GM18861 (cell line): ENCODE measurements around the gene LACTBL1.

Source experiments
- ATAC-seq: cut with Tn5 transposase; IDR thresholded peaks from one replicate; pipeline ENCODE4 v1.9.1; 2021; ENCODE audit not compliant: unreplicated experiment

The LACTBL1 gene

DNA sequence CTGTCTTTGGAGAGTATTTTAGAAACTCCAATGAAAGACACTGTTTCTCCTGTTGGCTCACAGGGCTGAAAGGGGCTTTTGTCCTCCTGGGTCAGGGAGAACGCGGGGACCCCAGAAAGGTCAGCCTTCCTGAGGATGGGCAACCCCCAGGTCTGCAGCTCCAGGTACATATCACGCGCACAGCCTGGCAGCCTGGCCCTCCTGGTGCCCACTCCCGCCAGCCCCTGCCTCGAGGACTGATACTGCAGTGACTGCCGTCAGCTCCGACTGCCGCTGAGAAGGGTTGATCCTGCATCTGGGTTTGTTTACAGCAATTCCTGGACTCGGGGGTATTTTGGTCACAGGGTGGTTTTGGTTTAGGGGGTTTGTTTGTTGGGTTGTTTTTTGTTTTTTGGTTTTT is 58.5 kb downstream of the LACTBL1 start:
- ATAC-seq, result no peak

DNA sequence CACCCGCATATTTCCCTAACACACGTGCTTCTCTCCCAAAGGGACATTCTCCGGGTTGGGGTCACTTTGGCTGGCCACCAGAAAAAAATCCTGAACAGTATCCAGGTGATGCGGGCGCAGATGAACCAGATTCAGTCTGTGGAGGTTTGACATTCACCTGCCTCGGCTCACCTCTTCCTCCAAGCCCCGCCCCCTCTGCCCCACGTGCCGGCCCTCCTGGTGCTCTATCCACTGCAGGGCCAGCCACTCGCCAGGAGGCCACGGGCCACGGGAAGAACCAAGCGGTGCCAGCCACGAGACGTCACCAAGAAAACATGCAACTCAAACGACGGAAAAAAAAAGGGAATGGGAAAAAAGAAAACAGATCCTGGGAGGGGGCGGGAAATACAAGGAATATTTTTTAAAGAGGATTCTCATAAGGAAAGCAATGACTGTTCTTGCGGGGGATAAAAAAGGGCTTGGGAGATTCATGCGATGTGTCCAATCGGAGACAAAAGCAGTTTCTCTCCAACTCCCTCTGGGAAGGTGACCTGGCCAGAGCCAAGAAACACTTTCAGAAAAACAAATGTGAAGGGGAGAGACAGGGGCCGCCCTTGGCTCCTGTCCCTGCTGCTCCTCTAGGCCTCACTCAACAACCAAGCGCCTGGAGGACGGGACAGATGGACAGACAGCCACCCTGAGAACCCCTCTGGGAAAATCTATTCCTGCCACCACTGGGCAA is 59.1 kb downstream of the LACTBL1 start:
- ATAC-seq, result no peak

DNA sequence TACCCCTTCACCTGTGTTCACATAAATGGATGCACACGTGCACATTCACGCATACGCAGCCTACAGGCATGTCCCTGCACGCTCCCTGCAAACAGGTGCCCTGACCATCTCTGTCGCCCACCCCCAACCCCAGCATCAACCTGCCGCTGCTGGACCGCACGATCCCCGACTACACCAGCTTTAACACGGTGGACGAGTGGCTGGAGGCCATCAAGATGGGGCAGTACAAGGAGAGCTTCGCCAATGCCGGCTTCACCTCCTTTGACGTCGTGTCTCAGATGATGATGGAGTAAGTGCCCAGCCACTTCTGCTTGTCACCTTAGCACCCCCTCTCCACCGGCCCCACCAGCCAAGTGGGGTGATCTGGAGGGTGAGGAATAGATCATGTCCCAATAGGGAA is 60.4 kb downstream of the LACTBL1 start:
- no peak for ATAC-seq

DNA sequence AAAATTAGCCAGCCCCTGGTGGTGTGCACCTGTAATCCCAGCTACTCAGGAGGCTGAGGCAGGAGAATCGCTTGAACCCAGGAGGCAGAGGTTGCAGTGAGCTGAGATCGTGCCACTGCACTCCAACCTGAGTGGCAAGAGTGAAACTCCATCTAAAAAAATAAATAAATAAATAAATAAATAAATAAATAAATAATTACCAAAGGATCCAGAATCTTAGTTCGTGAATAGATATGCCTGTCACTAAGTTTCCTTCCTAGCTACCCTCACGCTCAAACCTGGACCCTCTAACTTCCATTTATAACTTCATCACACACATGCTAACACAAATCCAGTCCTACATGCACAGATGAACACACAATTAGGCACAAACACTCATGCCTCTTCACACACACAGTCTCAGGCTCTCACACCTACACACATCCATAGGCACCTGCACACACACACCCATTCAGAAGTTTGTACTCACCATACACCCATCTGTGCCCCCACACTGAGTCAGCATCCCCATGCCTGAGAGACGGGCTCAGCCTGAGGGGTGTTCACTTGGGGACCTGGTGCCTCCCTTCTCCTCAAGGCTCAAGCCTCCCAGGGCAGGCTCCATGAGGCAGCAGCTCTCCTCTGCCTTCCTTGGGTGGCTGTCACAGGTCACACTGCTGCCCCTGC is 61.5 kb downstream of the LACTBL1 start:
- ATAC-seq, result no peak

DNA sequence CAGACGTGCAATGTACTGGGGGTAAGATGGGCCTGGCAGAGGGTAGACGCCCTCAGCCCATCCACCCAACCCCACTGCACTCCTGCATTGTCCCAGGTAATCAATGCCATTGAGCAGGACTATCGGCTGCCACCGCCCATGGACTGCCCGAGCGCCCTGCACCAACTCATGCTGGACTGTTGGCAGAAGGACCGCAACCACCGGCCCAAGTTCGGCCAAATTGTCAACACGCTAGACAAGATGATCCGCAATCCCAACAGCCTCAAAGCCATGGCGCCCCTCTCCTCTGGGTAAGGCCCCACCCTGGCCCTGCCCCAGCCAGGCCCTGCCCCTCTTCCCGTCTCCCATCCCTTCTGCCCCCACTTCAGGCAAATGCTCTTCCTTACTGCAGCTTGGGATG is 62.4 kb downstream of the LACTBL1 start:
- ATAC-seq, result no peak

DNA sequence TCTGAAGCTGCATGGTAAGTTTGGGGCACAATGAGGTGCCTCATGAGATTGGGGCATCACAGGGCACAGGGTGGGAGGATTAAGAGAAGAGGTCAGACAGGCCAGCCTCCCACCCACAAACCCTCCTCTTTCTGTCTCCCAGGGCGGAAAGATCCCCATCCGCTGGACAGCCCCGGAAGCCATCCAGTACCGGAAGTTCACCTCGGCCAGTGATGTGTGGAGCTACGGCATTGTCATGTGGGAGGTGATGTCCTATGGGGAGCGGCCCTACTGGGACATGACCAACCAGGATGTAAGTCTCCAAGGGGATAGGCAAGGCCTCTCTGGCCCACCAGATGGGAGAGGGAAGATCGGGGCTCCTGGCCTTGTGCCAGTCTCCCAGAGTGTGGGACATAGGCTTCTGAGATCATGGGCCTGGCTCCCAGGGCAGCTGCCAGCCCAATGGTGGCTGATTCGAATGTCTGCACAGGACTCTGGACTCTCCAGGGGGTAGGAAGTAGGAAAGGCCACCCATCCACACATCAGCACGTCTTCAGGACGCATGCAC is 63.7 kb downstream of the LACTBL1 start:
- no peak for ATAC-seq

DNA sequence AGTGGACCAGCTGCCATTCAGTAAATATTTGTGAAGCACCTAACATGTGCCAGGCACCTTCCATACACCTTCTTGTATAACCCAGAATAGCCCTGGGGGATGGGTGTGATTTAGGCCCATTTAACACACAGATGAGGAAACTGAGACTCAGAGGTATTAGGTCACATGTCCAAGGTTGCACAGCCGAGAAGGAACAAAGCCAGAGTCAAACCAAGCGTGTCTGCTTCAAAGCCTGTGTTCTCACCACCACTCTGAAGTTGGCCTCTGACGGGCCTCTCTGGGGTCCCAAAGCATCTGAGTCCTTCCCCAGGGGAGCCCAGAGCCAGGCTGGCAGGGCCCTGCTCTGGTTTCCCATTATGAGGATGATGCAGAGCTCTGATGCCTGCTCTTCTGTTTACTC is 65.1 kb downstream of the LACTBL1 start:
- no peak for ATAC-seq

DNA sequence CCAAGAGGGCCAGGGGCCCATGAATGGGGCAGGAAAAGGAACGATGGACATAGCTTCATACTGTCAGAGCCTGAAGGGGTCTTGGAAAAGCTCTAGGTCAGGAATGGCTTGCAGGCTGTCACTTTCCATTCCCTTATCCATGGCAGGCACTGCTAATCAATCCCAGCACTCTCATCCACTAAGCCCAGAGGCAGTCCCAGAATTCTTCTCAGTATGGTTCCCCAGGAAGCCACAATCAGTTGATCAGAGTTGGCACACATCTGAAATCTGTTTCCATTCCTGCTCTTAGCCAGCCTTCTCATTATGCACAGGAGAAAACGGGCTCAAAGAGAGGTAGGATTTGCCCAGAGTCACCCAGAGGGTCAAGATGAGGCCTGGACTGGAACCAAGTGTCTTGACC is 65.7 kb downstream of the LACTBL1 start:
- ATAC-seq, result no peak

DNA sequence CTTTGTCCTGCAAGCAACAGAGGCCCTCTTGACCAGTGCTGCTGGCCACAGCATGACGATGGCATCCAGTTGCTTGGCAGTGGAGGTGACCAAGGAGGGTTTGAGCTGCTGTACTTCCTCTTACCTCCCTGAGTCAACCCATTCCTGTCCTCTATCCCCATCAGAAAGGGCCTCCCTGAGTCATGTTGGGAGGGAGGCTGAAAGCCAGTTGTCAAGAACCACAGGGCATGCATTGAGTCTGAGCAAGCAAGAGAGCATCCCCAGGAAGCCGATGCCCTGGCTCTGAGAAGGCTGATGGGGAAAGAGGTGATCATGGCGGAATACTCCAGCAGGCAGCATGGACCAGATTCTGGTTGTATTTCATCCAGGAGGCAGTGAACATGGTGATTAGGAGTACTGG is 69.6 kb downstream of the LACTBL1 start:
- ATAC-seq, result no peak
